HL-60 (cell line): Measurements from ENCODE around the gene OR7A5.

Experiments used
- CTCF ChIP-seq: IDR thresholded peaks from one replicate; pipeline ENCODE4 v1.5.1; 2011; ENCODE audit warnings: low read length, control low read depth, inconsistent platforms; ENCODE audit not compliant: insufficient read depth
- POLR2AphosphoS5 ChIP-seq: IDR thresholded peaks from 2 replicates; pipeline ENCODE4 v1.6.1; 2012; ENCODE audit warnings: low read depth
- REST ChIP-seq: IDR thresholded peaks from 2 replicates; pipeline ENCODE4 v1.6.1; 2012; ENCODE audit warnings: low read depth; ENCODE audit not compliant: insufficient replicate concordance

DNA sequence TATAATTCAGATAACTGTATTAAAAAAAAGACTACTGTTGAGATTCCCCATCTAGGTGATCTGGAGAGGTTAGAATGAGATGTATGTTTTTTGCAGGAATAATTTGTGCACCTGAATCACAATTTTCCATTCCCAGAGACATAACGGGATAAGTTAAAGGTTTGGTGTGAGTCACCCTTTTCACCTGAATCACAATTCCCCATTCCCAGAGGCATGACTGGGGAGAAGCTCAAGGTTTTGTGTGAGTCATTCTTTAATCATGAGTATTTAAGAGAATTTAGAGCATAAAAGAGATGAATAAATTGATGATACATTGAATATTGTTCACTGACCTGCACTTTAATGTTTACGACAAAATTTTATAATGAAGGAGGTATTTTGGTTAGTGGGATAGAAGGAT, 9.0 kb downstream of the OR7A5 start:
- TF ChIP-seq CTCF = no peak
- no peak for TF ChIP-seq REST
- TF ChIP-seq POLR2AphosphoS5 = no peak
